HG03175 (cell line): ENCODE results near the gene CTTNBP2NL.
"Not testable (repeated sequence)": the region's sequence is repeated elsewhere in the genome, so short reads cannot be mapped to it uniquely, and the experiment has no call there.

ENCODE experiments used
- ATAC-seq: cut with Tn5 transposase; IDR thresholded peaks from one replicate; pipeline ENCODE4 v1.9.1; 2021; ENCODE audit warnings: mild to moderate bottlenecking, moderate library complexity; ENCODE audit not compliant: unreplicated experiment

The CTTNBP2NL gene

DNA sequence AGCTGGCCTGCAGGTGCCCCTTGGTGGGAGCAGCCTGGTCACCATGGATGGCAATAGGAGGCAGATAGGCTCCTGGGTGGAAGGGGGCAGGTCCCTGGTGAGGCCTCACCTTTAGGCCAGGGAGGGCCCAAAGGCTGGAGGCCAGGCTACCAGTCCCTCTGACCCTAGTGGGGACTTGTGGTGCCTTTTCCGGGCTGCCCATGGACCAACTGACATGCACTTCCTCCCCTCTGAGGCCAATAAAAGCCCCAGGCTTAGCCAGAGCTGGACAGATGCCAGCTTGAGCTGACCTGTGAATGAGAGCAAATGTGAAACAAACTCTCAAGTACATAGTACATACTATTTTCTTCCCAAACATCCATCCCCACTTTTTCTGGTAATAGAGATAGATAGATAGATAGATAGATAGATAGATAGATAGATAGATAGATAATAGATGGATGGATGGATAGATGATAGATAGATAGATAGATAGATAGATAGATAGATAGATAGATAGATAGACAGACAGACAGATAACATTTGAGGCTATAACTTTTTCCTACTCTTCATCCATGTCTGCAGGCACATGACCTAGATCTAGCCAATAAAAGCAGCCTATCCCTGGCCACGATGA, 9.2 kb upstream of the CTTNBP2NL start:
- ATAC-seq, result no peak

DNA sequence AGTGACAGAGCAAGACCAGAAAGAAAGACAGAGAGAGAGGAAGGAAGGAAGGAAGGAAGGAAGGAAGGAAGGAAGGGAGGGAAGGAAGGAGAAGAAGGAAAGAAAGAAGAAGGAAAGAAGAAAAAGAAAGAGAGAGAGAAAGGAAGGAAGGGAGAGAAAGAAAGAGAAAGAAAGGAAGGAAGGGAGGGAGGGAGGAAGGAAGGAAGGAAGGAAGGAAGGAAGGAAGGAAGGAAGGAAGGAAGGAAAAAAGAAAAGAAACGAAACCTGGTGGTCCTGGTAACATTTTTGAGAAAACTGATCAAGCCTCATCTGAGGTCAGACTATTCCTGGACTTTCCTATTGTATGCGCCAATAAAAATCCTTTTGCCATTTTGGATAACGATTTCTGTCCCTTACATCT, 8.2 kb upstream of the CTTNBP2NL start:
- ATAC-seq, result no peak

DNA sequence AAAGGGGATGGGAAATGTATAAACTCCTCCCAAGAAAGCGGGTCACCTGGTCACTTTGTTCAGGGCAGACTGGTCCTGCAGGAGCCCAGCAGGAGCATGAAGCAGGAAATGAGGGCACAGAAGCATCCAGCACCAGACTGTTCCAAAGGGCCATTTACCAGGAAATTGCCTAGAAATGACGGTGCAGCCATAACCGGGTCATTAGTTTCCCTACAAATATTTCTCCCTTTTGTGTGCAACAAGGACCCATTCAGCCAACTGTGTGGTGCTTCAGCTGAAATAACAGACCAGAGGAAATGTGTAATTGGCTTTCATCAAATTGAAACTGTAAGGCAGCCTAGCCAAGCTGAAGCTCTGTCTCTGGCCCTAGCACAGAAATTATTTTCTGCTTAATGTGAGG, 7.6 kb upstream of the CTTNBP2NL start:
- no peak for ATAC-seq

DNA sequence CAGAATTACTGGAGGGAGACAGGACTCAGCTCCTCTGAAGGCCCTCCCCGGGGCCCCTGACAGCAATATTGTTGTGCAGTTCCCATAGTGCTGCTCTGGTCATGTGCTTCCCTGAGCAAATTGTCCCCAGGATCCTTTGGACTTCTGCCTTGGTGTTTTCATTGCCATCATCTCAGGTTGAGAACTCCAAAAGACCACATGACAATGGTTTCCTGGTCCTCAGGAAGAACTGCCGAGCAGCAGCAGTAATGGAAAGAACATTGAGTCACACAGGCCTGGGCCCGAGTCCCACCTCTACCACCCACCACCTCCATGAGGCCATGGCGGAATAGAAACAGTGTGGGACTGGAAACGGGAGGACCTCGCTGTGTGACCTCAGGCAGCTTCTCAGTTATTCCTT, 6.3 kb upstream of the CTTNBP2NL start:
- no peak for ATAC-seq

DNA sequence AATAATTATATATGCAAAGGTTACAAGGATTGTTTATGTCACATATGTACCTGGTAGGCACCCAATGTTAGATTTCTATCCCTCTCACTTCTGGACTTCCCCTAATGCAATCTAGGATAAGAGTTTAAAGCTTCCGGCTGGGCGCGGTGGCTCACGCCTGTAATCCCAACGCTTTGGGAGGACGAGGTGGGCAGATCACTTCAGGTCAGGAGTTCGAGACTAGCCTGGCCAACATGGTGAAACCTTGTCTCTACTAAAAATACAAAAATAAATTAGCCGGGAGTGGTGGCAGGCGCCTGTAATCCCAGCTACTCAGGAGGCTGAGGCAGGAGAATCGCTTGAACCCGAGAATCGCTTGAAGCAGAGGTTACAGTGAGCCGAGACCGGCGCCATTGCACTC, 5.7 kb upstream of the CTTNBP2NL start:
- ATAC-seq, result not testable (repeated sequence)

DNA sequence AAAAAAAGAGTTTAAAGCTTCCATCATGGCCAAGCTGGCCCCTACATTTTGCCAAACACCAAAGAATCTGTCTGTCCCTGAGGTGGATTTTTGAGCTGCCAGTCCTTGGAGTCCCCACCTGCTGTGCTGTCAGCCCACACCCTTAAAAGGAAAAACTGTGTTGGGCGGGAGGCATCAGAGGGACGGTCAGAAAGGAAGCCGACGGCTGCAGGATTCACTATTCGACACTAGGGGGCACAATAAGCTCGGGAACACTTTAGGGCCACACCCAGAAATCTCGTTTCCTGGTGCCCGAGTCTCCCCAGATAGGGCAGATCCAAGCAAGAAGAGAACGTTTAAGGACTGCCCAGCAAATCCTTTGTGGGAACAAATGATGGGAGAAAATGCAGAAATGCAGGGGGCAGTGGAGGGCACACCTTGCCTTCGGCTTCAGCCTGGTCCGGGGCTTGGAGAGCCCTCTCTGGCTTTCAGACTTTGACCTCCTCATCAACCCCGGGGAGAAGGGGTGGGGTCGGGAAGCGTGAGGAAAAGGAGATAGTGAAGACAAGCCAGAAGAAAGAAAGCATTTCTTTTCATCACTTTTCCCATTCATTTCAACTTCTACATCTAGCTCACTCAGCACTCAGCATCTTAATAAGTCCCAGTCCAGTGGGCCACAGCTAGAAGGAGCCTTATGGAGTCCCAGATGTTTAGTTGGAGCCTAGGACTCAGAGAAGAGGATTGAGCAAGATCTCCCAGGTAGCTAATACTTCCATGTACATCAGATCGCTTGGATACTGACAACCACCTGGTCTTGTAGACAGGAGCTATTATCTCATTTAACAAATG, 5.0 kb upstream of the CTTNBP2NL start:
- peak; percentile 66 for ATAC-seq

DNA sequence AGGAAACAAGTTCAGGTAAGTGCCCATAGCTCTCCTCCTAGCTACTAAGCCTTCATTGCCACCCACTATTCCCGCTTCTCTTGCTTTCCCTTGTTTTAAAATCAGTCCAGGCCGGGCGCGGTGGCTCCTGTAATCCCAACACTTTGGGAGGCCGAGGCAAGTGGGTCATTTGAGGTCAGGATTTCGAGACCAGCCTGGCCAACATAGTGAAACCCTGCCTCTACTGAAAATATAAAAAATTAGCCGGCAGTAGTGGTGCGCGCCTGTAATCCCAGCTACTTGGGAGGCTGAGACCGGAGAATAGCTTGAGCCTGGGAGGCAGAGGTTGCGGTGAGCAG, 4.4 kb upstream of the CTTNBP2NL start:
- no peak for ATAC-seq

DNA sequence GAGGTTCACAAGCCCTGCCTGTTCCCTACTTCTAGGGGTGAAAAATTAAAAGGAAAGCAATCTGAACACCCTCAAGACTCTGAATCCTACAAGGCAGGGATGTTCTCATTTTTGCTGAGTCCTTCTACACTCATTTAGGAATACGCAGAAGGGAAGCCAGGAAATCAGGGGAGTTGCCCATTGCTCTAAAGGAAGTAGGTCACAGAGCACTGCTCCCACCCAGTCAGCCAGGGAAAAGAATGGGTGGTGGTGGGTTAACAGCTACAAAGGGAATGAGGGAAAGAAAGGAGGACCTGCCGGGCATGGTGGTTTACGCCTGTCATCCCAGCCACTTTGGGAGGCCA, 2.4 kb upstream of the CTTNBP2NL start:
- no peak for ATAC-seq

DNA sequence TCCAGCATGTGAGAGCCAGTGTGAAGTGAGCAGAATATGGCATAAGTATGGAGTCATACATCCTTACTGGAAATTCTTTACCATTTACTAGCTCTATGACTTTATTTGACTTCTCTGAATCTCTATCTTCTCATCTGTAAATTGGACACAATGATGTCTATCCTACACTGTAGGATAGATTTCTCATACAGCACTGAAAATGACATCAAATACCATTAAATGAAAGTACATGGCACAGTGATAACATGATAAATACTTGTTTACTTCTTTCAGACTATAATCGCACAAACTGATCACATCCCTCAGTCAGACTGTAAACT, 1.3 kb upstream of the CTTNBP2NL start:
- no peak for ATAC-seq

DNA sequence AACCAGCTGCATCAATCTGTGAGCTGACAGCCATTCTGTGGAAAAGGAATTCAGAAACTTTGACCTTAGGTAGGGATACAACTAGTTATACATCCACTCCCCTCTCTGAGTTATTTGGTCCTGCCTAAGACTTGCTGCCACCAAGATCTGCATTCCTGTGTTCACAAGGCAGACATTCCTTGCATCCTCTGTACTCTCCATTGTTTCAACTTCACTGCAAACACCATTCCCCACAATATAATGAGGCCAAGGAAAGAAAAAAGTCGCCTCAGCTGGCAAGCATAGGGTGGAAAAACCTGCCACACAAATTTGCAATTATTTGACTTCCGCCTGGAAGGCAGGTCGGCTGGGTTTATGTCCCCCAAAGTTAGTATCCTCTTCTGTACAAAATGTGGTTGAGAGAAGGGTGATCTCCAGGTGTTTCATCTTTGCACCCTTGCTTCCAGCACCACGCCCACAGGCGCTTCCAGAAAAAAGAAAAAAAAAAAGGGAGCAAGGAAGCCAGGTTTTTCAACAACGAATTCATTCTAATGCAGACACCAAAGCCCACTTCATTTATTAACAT, 676 bp upstream of the CTTNBP2NL start:
- no peak for ATAC-seq

DNA sequence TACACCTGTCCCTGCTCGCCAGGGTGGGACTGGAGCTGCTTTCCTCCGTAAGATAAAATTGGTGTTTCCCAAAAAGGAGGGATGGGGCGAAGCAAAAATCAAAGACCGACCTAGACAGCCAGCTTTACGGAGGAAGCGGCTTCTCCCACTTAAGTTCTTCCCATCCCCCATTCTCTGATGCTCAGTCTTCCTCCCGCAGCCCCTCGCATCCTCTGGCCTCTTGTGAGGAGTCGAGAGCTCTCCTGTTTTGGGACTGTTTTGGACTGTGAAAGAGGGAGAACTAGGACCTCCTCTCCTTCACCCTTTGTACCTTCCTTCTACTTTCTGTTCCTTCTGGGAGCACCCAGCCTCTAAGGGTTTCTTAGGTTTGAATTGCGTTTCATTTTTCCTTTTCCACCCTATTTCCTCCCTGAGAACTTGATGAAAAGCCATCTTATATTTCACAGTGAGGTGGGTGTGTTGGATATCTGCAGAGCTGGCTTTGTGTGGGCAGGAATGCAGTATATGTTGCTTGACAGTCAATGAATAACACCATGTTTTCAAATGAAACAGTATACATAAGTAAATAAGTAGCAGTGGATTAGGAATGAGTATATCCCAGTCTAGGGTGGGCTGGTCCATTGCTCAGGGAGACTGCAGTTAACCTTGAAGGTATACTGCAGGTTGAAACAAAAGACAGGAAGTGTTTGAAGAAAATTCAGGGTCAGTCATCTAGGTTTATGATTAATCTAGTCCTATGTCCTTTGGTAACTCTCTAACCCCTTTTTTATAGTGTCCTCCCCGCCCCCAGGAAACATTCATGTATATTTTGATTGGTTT, 848 bp downstream of the CTTNBP2NL start:
- ATAC-seq, result no peak

DNA sequence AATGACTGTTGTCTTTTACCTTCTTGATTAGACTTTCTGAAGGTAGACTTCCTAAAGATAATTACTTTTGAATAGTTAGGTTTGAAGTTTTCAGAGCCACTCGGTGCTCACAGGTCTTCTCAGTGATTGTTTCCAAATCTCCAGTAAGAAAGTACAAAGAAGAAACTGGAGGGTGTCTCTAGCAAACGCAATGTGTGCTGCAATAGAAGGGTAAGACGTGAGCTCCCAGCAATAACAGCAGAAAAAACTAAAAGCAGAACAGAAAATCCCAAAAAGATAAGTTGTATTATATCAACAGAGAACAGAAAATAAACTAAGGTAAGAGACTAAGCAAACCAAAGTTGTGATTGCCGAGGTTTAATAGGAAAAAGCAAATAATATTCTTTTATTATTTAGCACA, 1.8 kb downstream of the CTTNBP2NL start:
- no peak for ATAC-seq

DNA sequence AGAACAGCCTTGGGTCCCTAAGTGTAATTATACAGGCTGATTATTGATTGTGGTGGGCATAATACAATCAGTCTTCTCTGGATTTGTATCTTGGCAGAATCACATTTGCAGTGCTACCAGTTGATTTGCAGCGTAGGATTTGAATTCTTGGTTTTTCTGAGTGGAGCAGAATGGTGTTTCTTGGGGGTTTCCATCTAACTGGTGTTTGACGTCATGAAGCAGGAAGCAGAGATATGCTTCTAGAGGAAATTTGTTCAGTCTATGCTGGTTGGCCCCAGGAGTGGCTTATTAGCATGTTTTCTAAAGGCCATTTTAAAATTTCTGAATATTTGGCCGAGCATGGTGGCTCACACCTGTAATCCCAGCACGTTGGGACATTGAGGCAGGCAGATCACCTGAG, 3.4 kb downstream of the CTTNBP2NL start:
- ATAC-seq, result no peak

DNA sequence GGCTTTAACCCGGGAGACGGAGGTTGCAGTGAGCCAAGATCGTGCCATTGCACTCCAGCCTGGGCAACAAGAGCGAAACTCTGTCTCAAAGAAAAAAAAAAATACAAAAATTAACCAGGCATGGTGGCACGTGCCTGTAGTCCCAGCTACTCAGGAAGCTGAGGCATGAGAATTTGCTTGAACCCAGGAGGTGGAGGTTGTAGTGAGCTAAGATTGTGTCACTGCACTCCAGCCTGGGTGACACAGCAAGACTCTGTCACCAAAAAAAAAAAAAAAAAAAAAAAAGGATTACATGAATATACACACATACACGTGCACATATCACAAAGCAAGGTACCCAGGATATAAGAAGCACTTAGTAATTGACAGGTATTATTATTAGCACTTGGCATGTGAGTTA, 4.7 kb downstream of the CTTNBP2NL start:
- not testable (repeated sequence) for ATAC-seq

DNA sequence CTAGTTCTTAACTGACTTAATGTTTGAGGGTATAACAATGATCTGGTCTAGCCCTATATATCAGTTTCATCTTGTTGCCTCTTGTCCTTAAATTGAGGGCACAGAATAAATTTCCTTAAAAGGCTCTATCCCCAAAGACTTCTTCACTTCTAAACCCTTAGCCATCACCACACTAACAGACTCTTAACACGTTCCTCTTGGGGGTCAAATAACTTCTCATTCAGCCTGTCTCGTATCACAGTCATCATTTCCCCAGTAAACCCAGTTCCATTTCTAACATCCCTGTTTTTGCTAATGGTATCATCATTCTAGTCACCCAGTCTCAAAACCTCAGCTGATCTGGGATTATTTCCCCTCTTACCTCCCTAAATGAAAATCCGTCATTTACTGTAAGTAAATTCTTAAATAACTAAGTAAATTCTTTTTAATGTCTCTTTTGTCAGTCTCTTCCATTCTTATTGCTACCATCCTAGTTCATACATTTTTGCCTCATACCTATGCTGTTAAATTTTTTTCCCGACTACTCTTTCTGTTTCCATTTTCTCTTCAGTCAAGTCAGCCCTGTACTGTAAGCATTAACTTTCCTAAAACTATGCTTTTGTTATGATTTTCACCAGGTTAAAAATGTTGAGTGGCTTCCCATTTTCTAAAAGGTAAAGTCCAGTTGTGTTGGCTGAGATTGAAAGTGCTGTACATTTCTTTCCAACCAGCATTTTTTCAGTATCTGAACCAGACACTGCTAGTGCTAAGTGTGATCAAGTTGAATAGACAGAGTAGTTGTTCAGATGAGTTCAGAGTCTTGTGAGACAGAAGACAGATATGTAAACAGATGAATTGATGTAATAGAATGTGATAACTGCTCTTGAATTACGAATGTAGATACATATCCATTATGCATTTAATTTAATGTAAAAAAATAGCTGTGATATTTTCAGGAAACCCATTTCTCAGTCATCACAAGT, 6.9 kb downstream of the CTTNBP2NL start:
- ATAC-seq, result no peak

DNA sequence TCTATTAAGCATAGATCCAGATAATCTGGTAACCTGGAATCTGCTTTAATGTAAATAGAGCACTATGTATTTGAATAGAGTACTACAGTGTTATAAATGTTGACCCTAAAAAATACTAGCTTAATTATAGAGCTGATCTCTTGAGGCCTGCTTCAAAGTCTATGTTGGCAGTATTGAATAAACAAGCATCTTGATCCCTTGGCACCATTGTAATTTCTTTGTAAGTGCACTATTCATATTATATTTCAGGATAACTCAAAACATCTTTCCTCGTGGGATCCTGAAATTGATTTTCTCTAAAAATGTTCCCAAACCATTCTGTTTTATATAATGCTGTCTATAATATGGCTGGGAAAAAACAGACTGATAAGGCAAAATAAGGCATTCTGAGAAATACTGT, 10.8 kb downstream of the CTTNBP2NL start:
- ATAC-seq, result no peak

DNA sequence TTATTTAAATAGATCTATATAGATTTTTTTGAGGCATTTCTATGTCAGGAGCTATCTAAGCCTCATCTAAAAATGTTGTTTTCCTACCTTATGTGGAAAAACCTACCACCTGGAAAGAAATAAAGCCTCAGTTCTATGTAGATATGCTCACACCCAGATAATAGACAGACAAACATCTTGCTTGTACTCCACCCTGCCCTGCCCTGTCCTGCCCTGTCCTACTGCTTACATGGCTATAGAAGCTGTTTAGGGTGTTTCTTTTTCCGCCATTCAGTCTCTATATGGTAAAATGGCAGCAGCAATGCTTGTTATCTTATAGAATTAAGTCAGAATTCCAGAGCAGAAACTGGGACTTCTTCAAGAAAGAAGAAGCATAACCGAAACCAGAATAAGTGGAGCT, 13.4 kb downstream of the CTTNBP2NL start:
- ATAC-seq, result no peak

DNA sequence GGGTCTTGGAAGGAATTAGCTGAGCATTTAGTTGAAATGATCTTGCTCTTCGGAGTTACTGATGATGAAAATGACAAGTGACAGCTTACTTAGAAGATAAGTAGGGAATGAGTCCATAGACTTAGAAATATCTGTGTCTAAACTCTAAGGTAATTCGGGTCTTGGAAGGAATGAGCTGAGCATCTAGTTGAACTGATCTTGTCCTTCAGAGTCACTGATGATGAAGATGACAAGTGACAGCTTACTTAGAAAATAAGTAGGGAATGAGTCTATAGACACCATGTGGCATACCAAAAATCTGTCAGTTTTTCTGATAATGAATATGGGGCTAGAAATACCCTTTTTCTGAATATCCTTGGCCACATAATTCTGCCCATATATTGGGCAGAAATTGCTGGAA, 14.7 kb downstream of the CTTNBP2NL start:
- no peak for ATAC-seq

DNA sequence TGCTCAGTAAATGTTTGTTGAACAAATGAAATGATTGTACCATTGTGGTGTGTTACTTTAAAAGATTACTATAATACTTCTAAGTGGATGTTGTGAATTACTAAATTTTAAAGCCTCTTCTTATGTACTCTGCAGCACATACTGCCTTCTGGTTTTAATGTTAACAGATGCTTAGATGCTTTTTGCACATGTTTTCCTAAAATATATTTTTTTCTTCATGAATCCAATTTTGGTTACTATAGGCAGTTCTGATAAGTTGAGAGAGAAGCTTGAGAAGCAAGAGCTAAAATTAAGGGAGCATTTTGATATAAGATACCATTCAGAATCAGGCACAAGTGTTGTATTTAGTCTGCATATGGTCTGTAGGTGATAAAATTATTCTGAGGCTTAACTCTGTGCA, 21.3 kb downstream of the CTTNBP2NL start:
- no peak for ATAC-seq

DNA sequence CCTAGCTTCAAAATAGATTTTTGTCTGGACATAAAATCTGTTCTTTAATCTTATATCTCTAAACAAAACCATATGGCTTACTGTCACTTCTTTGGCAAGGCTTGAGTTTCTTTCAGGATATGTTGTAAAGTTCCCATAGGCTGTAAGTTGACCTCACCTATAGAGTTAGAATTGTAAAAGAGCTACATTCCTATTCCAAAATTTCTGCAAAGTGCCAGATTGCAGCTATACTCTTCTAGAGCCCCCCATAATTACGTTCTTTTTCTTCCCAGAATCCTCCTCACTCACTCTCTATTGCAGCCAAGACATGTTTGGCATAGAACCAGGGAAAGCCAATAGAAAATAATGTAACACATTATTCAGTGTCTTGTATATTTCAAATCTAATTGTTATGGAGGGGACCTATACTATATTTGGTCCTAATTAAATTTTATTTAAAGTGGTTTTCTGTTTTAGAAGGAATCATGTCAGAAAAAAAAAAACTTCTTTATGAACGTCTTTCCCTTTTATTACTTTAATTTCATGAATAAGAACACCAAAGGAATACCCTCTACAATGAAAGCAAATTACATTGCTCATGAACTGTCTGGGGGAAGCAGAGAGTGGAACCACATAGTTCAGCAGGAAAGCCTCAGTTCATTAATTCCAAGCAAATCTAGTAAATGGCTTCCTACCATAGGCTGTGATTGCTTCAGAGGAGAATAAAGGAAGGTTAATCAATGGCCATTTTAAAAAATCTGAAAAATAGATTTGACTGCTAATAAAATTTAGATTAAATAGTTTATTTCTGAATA, 22.3 kb downstream of the CTTNBP2NL start:
- no peak for ATAC-seq
